BJ (cell line): ENCODE results near the gene TMEM92. TPM values are rescaled to one million over a fixed set of nuclear protein-coding genes. Genes with fewer than 3 reads are reported as not detected.

Experiments
- CTCF ChIA-PET: fragments of 350-600 bp; formaldehyde crosslinking; extraction: SDS; loops from one replicate; lab custom pipeline; 2021; ENCODE audit warnings: antibody characterized with exemption, inconsistent platforms; lab: Yijun Ruan, JAX
- POLR2A ChIA-PET: fragments of 300-600 bp; sonication (Branson Sonifier 250); formaldehyde crosslinking; extraction: SDS; loops from one replicate; lab custom pipeline; 2021; ENCODE audit warnings: antibody characterized with exemption; lab: Charles Lee
- DNase-seq: peaks from one replicate; pipeline ENCODE4 v3.0.0-alpha.2; 2011; ENCODE audit warnings: low read depth
- H3K27me3 ChIP-seq: 2 replicates; pipeline ENCODE4 v1.6.0; 2011; ENCODE audit warnings: low read length; ENCODE audit not compliant: control insufficient read depth, insufficient read depth
- H3K36me3 ChIP-seq: 2 replicates; pipeline ENCODE4 v1.5.1; 2011; ENCODE audit warnings: low read length; ENCODE audit not compliant: control insufficient read depth, insufficient read depth
- H3K4me3 ChIP-seq: 2 replicates; pipeline ENCODE4 v1.5.1; 2011; ENCODE audit warnings: low read depth, mild to moderate bottlenecking, control low read depth, low read length
- polyA plus RNA-seq: library from polyadenylated mRNA; depleted of rRNA; stranded (reverse); fragments of >200 nt; gene quantifications from 2 replicates; pipeline ENCODE4 v1.2.3, GENCODE V29; 2011
- TF ChIP-seq, protein P1 (sequence below): IDR thresholded peaks from 2 replicates; pipeline ENCODE4 v1.5.1; 2011; ENCODE audit warnings: low read depth, mild to moderate bottlenecking, control low read depth, inconsistent platforms, low read length, moderate library complexity; ENCODE audit not compliant: insufficient read depth

Gene TMEM92
- polyA plus RNA-seq, 1 experiment, result 0.67 TPM

DNA sequence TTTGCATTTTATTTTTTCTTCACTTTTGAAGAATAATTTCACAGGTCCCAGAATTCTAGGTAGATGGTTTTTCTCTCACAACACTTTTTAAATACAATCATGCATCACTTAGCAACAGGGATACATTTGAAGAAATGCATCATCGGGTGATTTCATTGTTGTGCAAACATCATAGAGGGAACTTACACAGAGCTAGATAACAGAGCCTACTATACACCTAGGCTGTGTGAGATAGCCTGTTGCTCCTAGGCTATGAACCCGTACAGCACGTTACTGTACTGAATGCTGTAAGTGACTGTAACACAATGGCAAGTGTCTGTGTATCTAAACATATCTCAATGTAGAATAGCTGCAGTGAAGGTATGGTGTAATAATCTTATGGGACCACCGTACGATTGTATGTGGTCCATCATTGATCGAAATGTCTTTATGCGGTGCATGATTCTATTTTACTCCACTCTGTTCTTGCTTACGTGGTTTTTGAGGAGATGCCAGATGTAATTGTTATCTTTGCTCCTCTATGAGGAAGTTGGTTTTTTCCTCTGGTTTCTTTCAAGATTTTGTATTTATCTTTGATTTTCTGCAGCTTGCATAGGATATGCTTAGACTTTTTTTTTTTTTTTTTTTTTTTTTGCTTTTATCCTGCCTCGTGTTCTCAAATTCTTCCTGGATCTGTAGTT, 35.5 kb upstream of the TMEM92 start:
- CTCF ChIA-PET, result interaction anchor here (1.6 kb wide), 1 partner anchor 12 kb away, joined by 5 read pairs; no protein-coding TSS in a partner anchor
- no peaks in the 10 kb centered on the region; the same call in 1 of the 2 replicates for H3K27me3 ChIP-seq
- POLR2A ChIA-PET, result no interaction called here
- no peak for DNase-seq
- TF ChIP-seq, protein P1, sequence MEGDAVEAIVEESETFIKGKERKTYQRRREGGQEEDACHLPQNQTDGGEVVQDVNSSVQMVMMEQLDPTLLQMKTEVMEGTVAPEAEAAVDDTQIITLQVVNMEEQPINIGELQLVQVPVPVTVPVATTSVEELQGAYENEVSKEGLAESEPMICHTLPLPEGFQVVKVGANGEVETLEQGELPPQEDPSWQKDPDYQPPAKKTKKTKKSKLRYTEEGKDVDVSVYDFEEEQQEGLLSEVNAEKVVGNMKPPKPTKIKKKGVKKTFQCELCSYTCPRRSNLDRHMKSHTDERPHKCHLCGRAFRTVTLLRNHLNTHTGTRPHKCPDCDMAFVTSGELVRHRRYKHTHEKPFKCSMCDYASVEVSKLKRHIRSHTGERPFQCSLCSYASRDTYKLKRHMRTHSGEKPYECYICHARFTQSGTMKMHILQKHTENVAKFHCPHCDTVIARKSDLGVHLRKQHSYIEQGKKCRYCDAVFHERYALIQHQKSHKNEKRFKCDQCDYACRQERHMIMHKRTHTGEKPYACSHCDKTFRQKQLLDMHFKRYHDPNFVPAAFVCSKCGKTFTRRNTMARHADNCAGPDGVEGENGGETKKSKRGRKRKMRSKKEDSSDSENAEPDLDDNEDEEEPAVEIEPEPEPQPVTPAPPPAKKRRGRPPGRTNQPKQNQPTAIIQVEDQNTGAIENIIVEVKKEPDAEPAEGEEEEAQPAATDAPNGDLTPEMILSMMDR, result no peak
- H3K36me3 ChIP-seq, result no peaks in the 10 kb centered on the region
- H3K4me3 ChIP-seq, result no peak overlapping the region

GRCh38 chr17:50239937-50240336, 34.3 kb upstream of the TMEM92 start:
- H3K4me3 ChIP-seq, result no peak overlapping the region
- CTCF ChIA-PET, result interaction anchor here (0.6 to 1.8 kb wide), 4 partner anchors 13 to 871 kb away, joined by 3 to 4 read pairs (median 4); no protein-coding TSS in a partner anchor
- DNase-seq, result no peak
- no peaks in the 10 kb centered on the region; the same call in 1 of the 2 replicates for H3K27me3 ChIP-seq
- no peaks in the 10 kb centered on the region for H3K36me3 ChIP-seq
- POLR2A ChIA-PET, result interaction anchor here (1.0 kb wide), 1 partner anchor 38 kb away, joined by 3 read pairs; no protein-coding TSS in a partner anchor
- TF ChIP-seq, protein P1, result no peak

GRCh38 chr17:50240851-50241250, 33.4 kb upstream of the TMEM92 start:
- ChIA-PET CTCF (interaction anchor here (0.9 to 1.8 kb wide), 4 partner anchors 14 to 30 kb away, joined by 3 to 4 read pairs (median 4); no protein-coding TSS in a partner anchor), POLR2A (interaction anchor here (0.6 to 1.0 kb wide), 2 partner anchors 37 to 39 kb away, joined by 3 to 4 read pairs; no protein-coding TSS in a partner anchor)
- H3K27me3 ChIP-seq, result no peaks in the 10 kb centered on the region; the same call in 1 of the 2 replicates
- DNase-seq, result no peak
- H3K4me3 ChIP-seq, result no peak overlapping the region
- no peaks in the 10 kb centered on the region for H3K36me3 ChIP-seq
- TF ChIP-seq, protein P1, result no peak

- CTCF ChIA-PET, result interaction anchor here (0.9 to 1.8 kb wide), 4 partner anchors 11 to 29 kb away, joined by 3 to 4 read pairs (median 4); no protein-coding TSS in a partner anchor
- DNase-seq, result no peak
Observed at GRCh38 chr17:50241431-50241830, 32.8 kb upstream of the TMEM92 start.

GRCh38 chr17:50244771-50245170, 29.5 kb upstream of the TMEM92 start:
- ChIA-PET CTCF (no interaction called here), POLR2A (no interaction called here)

More at GRCh38 chr17:50241431-50241830, 32.8 kb upstream of the TMEM92 start:
- Histone ChIP-seq H3K4me3 (no peak overlapping the region), H3K27me3 (no peaks in the 10 kb centered on the region; the same call in 1 of the 2 replicates), H3K36me3 (no peaks in the 10 kb centered on the region)
- POLR2A ChIA-PET, result no interaction called here
- TF ChIP-seq, protein P1, result no peak

More at GRCh38 chr17:50244771-50245170, 29.5 kb upstream of the TMEM92 start:
- no peaks in the 10 kb centered on the region for H3K27me3 ChIP-seq
- DNase-seq, result no peak
- no peaks in the 10 kb centered on the region for H3K36me3 ChIP-seq
- TF ChIP-seq, protein P1, result no peak
- no peak overlapping the region for H3K4me3 ChIP-seq
